ENCODE results near the gene TACO1. TPM values are rescaled to one million over a fixed set of nuclear protein-coding genes. Genes with fewer than 3 reads are reported as not detected.

The TACO1 gene
- total and polyA plus RNA-seq, 10 donors: 10.6 to 19.1 (median 15.3) TPM

DNA sequence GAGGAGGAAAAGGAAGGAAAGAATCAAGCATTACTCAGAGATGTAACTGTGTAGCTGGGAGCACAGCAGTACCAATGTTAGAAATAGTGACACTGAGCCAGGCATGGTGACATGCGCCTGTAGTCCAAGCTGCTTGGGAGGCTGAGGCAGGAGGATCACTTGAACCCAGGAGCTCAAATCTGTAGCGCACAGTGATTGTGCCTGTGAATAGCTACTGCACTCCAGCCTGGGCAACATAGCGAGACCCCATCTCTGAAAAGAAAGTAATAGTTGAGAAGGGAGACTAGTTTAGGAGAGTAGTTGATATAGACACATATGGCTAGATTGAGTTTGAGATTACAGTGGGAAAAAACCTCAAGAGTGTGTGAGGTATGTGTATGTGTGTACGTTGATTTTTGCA lies 39.3 kb downstream of the TACO1 start:
- 82 to 99% (median 97%) methylated on average over 4 of the region's 4 CpGs for WGBS, 5 donors
- TF ChIP-seq POLR2A (IDR thresholded peaks at IDR 0.05) (no peak), POLR2AphosphoS5 (IDR thresholded peaks at IDR 0.05) (no peak)
- TF ChIP-seq, protein P1, sequence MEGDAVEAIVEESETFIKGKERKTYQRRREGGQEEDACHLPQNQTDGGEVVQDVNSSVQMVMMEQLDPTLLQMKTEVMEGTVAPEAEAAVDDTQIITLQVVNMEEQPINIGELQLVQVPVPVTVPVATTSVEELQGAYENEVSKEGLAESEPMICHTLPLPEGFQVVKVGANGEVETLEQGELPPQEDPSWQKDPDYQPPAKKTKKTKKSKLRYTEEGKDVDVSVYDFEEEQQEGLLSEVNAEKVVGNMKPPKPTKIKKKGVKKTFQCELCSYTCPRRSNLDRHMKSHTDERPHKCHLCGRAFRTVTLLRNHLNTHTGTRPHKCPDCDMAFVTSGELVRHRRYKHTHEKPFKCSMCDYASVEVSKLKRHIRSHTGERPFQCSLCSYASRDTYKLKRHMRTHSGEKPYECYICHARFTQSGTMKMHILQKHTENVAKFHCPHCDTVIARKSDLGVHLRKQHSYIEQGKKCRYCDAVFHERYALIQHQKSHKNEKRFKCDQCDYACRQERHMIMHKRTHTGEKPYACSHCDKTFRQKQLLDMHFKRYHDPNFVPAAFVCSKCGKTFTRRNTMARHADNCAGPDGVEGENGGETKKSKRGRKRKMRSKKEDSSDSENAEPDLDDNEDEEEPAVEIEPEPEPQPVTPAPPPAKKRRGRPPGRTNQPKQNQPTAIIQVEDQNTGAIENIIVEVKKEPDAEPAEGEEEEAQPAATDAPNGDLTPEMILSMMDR (IDR thresholded peaks at IDR 0.05 in 8 of 11, conservative IDR thresholded peaks at IDR 0.05 in 3 of 11): no peak
- intact Hi-C loops (cut with DNase I; ENCODE audit: low total_unique reads): no loop called here
- H3K27ac ChIP-seq: peak overlapping the region in 1 of 8 donors; percentile 83
- no peaks in the 10 kb centered on the region for H3K27me3 ChIP-seq (replicated peaks in 1 of 7)
- DNase-seq: no peak
- H3K4me3 ChIP-seq: no peak overlapping the region
- H3K36me3 ChIP-seq: peaks cover 0 to 73% (median 22%) of the 10 kb centered on the region in 6 donors
- H3K9me3 ChIP-seq: no peaks in the 10 kb centered on the region
- peaks cover 0 to 76% (median 32%) of the 10 kb centered on the region in 6 donors for H3K4me1 ChIP-seq

DNA sequence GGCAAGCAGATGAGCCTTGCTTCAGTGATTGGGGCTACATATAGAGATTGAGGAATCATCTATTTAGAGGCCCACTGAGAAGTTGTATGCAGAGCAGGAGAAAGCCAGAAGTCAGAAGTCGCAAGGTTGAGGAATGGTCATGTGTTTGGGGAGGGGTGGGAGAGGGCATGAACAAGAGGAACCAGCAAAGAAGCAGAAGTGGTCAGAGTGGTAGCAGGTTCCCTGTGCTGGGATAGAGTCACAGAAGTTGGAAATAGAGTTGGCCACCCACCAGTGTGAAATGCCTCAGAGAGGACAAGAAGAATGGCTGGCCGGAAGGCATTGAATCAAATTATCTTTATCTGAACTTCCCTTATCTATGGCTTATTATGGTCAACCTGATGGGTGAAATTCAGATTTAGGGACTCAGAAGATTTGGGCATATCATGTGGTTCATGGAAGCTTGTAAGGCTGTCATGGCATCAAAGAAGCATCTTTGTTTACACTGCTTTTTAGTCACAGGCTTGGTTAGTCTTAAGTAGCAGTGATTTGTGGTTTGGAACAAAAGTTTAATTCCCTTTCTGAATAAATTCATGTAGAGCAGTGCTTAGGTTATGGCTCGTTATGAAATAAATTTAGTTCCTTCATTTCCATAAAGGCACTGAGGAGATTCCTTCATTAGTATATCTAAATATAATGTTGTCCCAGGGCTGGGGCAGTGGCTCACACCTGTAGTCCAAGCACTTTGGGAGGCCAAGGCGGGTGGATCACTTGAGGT lies 41.2 kb downstream of the TACO1 start:
- Histone ChIP-seq H3K9me3 (no peaks in the 10 kb centered on the region), H3K27me3 (replicated peaks in 1 of 7) (no peaks in the 10 kb centered on the region), H3K4me1 (peaks cover 5 to 78% (median 38%) of the 10 kb centered on the region in 6 donors), H3K4me3 (peak overlapping the region in 1 of 8 donors; percentile 24), H3K36me3 (peaks cover 0 to 73% (median 14%) of the 10 kb centered on the region in 6 donors), H3K27ac (peak overlapping the region in 7 of 8 donors; percentile 45 to 83 (median 65))
- TF ChIP-seq, protein P1 (IDR thresholded peaks at IDR 0.05 in 8 of 11, conservative IDR thresholded peaks at IDR 0.05 in 3 of 11): no peak
- TF ChIP-seq POLR2AphosphoS5 (IDR thresholded peaks at IDR 0.05): peak in 1 of 3 donors; percentile 73
- intact Hi-C loops (cut with DNase I; ENCODE audit: low total_unique reads): no loop called here
- DNase-seq: no peak
- 57 to 86% (median 70%) methylated on average over 4 of the region's 4 CpGs for WGBS, 5 donors

DNA sequence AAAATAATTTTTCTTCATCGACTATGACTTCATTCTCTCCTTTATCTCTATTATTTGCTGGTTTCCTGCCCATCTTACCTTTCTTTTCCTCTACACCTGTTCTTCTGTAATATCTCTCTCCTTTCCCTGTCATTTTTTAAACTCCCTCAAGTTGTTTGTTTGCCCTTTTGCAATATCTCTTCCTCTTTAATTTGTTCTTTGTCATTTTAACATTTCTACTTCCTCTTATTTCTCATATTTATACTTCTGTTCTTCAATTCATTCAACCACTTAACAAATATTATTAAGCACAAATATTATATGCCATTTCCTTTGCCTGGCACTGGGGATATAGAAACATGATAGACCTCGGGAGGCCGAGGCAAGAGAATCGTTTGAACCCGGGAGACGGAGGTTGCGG lies 44.2 kb downstream of the TACO1 start:
- Histone ChIP-seq H3K27ac (peak overlapping the region in 7 of 8 donors; percentile 55 to 86 (median 73)), H3K4me3 (peak overlapping the region in 1 of 8 donors; percentile 9), H3K9me3 (no peaks in the 10 kb centered on the region), H3K36me3 (peaks cover 0 to 77% (median 15%) of the 10 kb centered on the region in 6 donors), H3K4me1 (peaks cover 5 to 100% (median 62%) of the 10 kb centered on the region in 6 donors), H3K27me3 (replicated peaks in 1 of 7) (no peaks in the 10 kb centered on the region)
- no peak for DNase-seq
- WGBS, 5 donors: 84 to 90% (median 85%) methylated on average over 7 of the region's 7 CpGs
- TF ChIP-seq POLR2AphosphoS5 (IDR thresholded peaks at IDR 0.05) (no peak), POLR2A (IDR thresholded peaks at IDR 0.05) (no peak)
- TF ChIP-seq, protein P1 (IDR thresholded peaks at IDR 0.05 in 8 of 11, conservative IDR thresholded peaks at IDR 0.05 in 3 of 11): no peak
- intact Hi-C loops (cut with DNase I; ENCODE audit: low total_unique reads): no loop called here

DNA sequence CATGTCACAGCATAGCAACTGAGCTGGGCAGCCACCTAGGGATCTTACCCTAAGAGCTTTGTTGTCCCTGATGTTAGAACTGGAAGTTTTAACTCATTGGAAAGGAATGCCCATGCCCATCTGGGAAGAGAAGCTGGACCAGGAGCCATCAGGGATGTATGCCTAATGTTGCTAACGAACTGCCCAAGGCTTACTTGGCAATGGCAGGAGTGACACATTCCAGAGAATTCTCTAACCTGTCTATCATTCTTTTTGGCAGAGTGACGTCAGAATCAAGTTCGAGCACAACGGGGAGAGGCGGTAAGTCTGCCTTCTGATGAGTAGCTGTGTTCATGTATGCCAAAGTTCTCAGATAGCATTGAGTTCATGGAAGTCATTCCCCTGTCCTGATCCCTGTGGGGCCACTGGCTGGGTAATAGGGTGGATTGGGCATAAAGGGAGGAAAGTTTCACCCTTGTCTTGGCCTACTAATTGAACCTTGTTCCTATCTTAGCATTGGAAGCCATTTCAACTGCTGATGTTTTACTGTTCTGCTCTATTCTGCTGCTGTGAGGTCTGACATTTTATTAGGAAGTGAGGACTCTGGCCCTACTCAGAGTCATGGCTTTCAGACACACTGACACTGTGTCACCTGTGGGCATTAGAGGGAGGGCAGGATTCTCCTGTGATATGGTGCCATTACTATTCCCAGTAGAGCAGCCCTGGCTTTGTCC lies 45.2 kb downstream of the TACO1 start:
- no peaks in the 10 kb centered on the region for H3K27me3 ChIP-seq (replicated peaks in 1 of 7)
- TF ChIP-seq, protein P1 (IDR thresholded peaks at IDR 0.05 in 8 of 11, conservative IDR thresholded peaks at IDR 0.05 in 3 of 11): no peak
- 93 to 96% (median 95%) methylated on average over 5 of the region's 5 CpGs for WGBS, 5 donors
- H3K4me1 ChIP-seq: peaks cover 5 to 100% (median 70%) of the 10 kb centered on the region in 6 donors
- peak overlapping the region in 7 of 8 donors; percentile 55 to 86 (median 74) for H3K27ac ChIP-seq
- H3K9me3 ChIP-seq: no peaks in the 10 kb centered on the region
- peak overlapping the region in 1 of 8 donors; percentile 7 for H3K4me3 ChIP-seq
- intact Hi-C loops (cut with DNase I; ENCODE audit: low total_unique reads): no loop called here
- peaks cover 0 to 84% (median 15%) of the 10 kb centered on the region in 6 donors for H3K36me3 ChIP-seq
- no peak for DNase-seq
